NCI-H146 treated with DMSO at 0.1 percent for 48 hours (cell line): ENCODE measurements around the gene FGG.
"Not testable (repeated sequence)": the region's sequence is repeated elsewhere in the genome, so short reads cannot be mapped to it uniquely, and the experiment has no call there.

ENCODE experiments used
- DNase-seq: peaks from one replicate; lab custom pipeline; 2025; ENCODE audit not compliant: unreplicated experiment; lab: John Stamatoyannopoulos, UW

The FGG gene

GRCh38 chr4:154614306-154614705 lies 1.9 kb upstream of the FGG start:
- DNase-seq: no peak

GRCh38 chr4:154611833-154612232 lies 623 bp downstream of the FGG start:
- no peak for DNase-seq

- no peak for DNase-seq
These were observed 1.9 kb downstream of the FGG start for GRCh38 chr4:154610582-154610981.

GRCh38 chr4:154609532-154609931 lies 2.9 kb downstream of the FGG start:
- no peak for DNase-seq

- DNase-seq: no peak
These were observed 3.8 kb downstream of the FGG start for GRCh38 chr4:154608361-154609252.

- DNase-seq: no peak
These were observed 5.4 kb downstream of the FGG start for GRCh38 chr4:154606728-154607723.

- no peak for DNase-seq
These were observed 7.7 kb downstream of the FGG start for GRCh38 chr4:154604696-154605200.

- DNase-seq: no peak
These were observed 9.2 kb downstream of the FGG start for GRCh38 chr4:154603033-154603943.

GRCh38 chr4:154602404-154603020 lies 9.9 kb downstream of the FGG start:
- DNase-seq: no peak

GRCh38 chr4:154597798-154598774 lies 14.4 kb downstream of the FGG start:
- DNase-seq: no peak

- not testable (repeated sequence) for DNase-seq
These were observed 15.2 kb downstream of the FGG start for GRCh38 chr4:154597281-154597680.

GRCh38 chr4:154595807-154596206 lies 16.6 kb downstream of the FGG start:
- no peak for DNase-seq

GRCh38 chr4:154594343-154594742 lies 18.1 kb downstream of the FGG start:
- not testable (repeated sequence) for DNase-seq

- no peak for DNase-seq
These were observed 18.6 kb downstream of the FGG start for GRCh38 chr4:154593868-154594267.

GRCh38 chr4:154591890-154592289 lies 20.6 kb downstream of the FGG start:
- no peak for DNase-seq

- no peak for DNase-seq
These were observed 22.0 kb downstream of the FGG start, which contains the start of gene FGA for GRCh38 chr4:154590329-154591006. Gene FGA (minus strand): TSS chr4:154590742. CDS start chr4:154590687, 55 bp downstream.

GRCh38 chr4:154589296-154590197 lies 22.9 kb downstream of the FGG start:
- no peak for DNase-seq
